GM19324 (cell line): ENCODE data around the gene JADE2.

Source experiments
- ATAC-seq: cut with Tn5 transposase; IDR thresholded peaks from one replicate; pipeline ENCODE4 v1.9.1; 2021; ENCODE audit warnings: mild to moderate bottlenecking, moderate library complexity; ENCODE audit not compliant: unreplicated experiment, low FRiP score

The JADE2 gene

DNA sequence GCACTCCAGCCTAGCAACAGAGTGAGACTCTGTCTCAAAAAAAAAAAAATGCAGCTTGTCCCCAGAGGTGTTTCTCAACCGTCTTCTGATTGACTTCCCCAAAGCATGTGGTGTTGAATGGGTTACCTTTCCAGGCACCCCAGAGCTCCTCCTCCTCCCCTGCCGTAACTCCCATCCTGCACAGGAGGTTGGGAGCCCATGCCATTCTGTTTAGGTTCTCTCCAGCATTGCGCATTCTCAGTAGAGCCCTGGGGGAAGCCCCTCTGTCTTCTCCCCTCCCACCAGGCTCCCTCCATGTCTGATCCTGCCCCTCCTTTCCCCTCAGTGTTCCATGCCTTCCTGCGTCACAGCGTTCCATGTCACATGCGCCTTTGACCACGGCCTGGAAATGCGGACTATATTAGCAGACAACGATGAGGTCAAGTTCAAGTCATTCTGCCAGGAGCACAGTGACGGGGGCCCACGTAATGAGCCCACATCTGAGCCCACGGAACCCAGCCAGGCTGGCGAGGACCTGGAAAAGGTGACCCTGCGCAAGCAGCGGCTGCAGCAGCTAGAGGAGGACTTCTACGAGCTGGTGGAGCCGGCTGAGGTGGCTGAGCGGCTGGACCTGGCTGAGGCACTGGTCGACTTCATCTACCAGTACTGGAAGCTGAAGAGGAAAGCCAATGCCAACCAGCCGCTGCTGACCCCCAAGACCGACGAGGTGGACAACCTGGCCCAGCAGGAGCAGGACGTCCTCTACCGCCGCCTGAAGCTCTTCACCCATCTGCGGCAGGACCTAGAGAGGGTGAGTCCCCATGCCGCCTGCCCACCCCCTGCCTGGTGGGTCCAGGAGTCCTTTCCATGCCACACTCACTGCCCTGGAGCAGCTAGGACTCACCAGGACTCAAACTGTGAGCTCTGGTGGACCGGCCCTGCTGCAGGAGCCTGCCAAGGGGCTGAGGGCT, 40.6 kb downstream of the JADE2 start:
- ATAC-seq: no peak

DNA sequence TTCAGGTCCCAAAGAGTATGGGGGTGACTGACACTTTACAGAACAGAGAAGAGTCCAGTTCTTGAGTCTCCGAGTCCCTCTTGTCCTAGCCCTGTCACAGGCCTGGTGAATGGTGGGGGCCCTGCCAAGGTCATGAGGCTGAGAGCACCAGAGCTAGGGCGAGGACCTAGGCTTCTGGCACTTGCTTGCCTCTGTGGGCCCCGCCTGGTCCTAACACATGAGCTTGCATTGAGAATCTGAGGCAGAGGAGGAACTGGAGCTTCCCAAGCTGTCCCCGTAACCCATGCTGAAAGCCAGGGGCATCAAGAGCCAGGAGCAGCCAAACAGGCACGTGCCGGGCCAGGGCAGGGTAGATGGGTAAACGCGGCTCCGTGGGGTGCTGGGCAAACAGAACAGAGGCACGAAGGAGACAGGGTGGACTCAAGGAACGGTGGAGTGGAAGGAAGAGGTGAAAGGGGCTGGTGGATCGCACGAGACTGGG, 41.3 kb downstream of the JADE2 start:
- no peak for ATAC-seq

DNA sequence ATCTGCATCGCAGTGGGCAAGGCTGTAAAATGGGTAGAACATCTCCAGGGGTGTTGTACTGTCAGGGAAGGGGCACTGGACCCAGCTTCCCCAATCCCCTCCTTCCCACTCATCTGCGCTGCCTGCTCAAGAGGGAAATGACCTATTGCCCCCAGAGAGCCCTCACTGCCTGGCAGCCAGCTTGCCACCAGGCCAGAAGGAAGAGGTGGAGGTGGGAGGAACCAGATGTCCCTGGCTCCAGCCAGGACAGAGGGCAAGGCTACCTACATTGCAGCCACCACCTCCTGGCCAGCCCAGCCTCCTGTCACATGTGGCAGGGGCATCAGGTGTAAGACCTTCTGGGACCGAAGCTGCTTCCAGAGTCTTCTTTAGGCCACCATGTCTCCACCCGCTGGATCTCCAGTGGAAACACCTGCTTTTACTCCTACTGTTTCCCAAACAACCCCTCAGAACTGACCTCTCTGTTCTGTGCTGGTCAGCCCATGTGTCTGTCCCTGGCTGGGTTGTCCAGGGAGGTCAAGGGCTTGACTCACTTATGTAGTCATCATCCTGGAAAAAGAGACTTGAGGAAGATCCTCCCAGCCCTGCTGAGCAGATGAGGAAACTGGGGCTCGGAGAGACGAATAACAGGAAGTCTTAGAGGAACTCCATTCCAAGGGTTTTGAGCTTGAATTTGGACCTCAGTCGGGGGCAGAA, 42.3 kb downstream of the JADE2 start:
- no peak for ATAC-seq

DNA sequence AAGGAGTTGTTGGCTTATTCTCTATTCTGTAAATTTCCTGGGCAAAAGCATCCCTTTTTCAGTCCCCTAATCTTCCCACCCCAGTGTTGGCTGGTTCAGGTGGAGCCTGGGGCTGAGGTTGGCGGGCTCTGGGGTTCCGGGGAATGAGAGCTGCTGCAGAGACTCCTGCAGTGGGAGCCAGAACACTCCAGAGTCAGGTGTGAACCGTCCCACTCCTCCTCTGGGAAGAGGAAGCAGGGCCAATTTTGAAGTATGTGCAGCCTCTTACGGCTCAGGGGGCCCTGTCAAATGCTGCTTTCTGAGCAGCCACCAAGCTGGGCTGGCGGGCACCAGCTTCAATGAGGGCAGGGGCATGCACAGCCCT, 42.8 kb downstream of the JADE2 start:
- ATAC-seq: no peak

DNA sequence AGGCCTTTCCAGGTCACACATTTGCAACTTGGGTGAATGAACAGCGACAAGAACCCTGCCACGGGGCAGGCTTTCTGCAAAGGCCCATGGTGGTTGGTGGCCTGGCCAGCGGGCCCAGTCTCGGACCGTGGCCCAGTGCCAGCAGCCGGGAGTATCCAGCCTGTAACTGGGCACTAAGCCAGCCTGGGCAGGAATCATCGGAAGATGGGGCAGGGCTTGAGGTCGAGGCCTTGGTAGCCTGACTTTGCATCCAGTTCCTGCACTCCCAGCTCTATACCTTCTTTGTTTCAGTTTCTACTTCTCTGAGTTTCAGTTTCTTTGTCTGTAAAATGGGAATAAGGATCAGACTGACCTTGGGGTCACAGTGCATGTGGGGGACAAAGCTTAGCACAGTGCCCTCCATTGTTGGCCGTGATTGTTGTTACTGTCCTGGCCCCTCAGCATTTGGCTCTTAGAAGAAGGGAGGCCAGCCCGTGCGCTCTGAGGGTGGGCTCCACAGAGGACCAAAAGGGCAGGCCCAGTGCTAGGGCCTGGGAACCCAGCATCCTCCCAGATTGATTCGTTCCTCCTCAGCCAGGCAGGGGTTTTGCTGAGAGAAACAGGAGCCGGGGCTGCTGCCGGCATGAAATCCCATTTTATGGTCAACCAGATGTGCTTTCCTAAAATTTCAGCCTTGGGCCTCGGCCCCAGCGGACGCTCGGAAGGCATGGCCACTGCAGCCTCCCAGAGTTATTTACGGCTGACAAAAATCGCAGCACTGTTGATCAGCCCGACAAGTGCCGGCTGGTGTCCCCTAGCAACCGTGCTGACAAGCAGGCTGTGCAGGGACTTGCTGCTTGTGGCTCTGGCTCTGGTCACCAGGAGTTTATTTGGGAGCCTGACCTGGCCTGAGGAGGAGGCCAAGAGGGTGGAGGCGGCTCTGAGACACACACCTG, 43.6 kb downstream of the JADE2 start:
- ATAC-seq: no peak

DNA sequence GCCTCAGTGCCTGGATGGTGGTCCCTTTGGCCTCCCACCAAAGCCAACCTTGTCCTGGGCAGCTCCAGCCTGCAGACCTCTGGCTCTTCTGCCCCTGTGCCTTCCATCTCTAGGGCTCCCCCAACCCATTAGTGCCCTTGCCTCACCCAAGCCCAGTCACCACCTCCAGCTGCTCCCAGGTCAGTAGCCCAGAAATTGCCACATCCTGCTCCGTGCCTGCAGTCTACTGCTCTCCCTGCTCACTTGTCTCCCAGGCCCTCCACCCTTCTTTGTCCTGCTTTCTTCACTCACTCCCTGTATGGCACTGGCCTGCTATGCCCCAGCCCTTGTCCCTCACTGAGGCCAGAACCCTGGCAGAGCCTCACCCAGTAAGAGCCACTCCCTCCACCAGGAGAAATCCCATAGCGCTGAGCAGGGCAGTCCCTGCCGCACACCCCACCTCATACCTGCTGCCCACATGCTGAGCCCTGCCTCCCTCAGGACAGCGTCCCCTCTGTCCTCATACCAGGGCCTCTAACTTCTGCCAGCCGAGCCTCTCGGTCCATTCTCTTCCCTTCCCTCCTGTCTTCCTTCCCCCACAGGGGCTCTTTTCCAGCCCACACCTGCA, 44.4 kb downstream of the JADE2 start:
- ATAC-seq: no peak

DNA sequence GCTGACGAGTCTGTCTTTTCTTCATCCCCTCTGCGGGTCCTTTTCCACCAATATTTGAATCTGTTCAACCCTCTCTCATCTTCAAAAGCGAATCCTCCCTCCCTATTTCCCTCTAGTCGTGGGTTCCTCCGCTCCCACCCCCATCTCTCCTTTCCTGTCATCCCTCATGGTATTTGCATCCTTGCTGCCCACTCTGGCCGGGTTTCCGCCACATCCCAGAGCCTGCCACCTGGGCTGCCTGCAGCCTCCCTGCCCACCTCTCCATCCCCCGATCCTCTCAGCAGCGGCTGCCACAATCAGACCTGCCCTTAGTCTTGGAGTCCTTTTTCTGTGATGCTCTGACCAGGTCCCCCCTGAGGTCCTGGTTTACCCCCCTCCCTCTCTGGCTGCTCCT, 44.9 kb downstream of the JADE2 start:
- ATAC-seq: no peak

DNA sequence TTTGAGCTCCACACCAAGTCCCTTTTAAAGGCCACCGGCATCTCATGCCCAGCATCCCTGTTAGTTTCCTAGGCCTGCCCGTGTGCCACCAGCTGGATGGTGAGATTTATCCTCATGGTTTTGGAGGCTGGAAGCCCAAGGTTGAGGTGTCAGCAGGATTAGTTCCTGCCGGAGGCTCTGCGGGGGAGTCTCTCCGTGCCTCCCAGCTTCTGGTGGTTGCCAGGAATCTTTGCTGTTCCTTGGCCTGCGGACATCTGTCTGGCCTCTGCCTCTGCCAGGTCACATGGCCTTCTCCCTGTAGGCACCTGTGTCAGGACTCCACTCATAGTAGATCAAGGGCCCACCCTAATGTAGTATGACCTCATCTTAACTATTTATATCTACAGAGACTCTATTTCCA, 45.4 kb downstream of the JADE2 start:
- ATAC-seq: no peak

DNA sequence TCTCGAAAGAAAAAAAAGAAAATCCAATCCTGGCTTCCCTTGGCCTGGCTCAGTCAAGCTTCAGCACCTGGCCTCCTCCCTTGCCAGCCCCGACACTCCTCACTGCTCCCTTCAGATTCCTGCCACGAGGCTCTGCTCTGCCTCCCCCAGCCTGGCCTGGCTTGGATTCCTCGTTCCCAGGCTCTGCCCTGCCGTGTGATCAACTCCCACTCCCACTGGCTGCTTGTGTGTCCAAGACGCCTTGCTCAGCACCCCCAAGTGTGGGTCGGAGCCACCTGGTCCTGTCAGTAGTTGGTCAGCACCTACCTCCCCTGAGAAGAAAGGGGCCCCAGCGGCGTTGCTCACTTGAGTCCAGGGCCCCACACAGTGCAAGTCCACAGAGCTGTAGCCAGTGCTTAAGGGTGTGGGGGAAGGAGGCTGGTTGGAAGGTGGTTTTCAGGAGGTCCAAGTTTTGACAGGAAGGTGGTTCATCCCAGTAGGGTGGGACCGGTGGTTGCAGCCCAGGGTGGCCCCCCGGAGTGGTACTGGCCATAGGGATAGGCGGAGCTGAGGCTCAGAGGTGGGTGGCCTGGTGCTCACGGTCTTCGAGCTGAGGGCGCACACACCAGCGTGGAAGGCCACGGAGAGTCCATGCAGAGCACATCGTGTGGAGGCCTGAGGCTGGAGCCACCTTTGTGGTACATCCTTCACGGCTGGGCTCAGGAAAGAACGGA, 46.4 kb downstream of the JADE2 start:
- ATAC-seq: no peak

DNA sequence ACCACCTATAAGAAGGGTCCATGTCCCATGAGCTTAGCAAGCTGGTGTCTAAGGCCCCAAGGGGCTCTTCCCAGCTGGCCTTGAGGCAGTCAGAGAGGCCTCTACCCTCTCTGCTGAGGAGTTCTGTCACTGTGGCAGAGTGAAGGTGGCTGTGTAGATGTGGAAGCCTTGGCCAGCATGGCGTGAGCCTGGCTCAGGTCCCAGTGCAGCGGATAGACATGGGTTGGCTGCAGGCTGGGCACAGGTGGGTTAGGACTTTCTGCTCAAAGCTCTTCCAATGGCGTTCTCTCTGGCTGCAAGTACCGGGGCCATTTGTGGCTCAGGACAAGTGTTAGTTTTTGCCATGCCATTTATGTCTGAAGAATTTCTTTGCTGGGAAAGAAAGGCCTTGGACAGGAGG, 47.3 kb downstream of the JADE2 start:
- no peak for ATAC-seq

DNA sequence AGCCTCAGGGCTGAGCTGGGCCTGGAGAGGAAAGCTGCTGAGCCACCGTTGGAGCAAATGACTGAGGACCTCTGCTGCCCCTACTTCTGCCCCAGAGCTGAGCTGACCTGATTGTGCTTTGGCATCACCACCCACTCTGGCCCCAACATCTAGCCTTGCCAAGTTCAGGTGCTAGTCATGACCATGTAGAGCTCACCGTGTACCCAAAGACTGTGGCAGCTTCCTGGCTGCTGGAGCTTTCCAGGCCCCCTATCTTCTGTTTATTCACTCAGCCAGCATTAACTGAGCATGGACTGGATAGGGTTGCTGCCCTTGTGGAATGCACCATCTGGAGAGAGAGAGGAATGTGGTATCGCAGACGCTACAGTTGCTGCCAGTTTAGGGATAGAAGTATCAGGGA, 49.1 kb downstream of the JADE2 start:
- ATAC-seq: no peak

DNA sequence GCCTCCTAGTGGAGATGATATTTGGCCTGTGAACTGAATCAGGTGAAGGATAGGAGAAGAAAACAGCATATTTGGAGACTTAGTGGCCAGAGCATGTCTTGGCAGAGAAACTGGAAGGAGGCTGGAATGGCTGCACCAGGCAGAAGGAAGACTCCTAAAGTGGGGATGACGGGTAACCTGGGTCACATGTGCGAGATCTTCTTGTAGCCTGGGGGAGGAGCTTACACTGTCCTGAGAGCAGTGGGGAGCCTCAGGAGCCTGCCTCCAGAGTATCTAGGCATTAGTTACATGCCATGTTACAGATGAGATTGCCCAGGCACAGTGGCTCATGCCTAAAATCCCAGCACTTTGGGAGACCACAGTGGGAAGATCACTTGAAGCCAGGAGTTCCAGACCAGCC, 49.8 kb downstream of the JADE2 start:
- no peak for ATAC-seq

DNA sequence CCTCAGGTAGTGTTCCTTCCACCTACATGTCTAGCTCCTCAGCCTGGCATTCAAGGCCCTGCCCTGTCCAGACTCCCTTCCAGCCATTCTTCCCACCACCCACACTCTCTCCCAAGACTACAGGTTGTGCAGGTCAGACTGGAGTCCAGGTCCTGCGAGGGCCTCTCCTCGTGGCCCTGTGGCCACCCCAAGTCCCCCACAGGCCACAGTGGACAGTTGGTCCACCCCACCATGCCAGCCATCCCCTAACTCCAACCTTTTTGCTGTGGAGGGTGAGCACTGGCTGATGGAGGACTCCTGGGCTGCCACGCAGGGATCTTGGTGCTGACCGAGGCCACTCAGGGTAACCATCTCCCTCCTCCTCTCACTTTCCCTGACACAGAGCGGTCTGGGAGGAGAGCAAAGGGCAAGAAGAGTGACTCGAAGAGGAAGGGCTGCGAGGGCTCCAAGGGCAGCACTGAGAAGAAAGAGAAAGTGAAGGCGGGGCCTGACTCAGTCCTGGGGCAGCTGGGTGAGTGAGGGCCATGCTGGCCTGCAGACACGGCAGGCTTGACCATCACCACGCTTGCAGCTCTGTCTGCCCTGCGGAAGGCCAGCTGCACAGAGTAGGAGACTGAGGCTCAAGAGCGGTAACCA, 51.0 kb downstream of the JADE2 start:
- ATAC-seq: no peak

DNA sequence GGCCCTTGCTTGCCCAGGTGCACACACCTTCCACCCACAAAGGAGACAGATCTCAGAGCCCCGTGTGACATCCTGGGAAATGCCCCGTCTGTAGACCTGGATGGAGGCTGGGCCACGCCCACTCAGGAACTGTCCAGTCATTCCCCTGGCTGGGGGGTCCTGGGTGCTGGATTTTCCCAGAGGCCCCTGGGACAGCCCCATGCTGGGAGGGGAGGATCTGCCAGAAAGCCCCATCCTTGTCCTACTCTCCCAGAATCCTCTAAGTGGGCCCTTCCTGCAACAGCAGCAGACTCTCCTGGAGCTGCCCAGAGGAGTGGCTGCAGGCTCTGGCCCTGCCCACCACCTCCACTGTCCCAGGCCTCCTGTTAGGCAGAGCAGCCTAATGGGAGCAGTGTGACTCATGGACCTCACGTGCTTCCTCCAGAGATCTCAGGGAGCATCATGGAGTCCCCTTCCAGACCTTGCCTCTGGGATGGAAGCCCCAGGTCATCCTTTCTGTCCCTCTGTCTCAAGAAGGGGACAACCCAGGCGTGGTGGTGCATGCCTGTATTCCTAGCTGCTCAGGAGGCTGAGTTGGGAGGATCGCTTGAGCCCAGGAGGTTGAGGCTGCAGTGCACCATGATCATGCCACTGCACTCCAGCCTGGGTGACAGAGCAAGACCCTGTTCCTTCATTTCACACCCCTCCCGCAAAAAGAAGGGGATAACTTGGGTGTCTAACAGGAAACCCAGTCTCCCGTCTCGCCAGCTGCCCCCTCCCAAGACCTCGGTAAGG, 51.7 kb downstream of the JADE2 start:
- ATAC-seq: no peak

DNA sequence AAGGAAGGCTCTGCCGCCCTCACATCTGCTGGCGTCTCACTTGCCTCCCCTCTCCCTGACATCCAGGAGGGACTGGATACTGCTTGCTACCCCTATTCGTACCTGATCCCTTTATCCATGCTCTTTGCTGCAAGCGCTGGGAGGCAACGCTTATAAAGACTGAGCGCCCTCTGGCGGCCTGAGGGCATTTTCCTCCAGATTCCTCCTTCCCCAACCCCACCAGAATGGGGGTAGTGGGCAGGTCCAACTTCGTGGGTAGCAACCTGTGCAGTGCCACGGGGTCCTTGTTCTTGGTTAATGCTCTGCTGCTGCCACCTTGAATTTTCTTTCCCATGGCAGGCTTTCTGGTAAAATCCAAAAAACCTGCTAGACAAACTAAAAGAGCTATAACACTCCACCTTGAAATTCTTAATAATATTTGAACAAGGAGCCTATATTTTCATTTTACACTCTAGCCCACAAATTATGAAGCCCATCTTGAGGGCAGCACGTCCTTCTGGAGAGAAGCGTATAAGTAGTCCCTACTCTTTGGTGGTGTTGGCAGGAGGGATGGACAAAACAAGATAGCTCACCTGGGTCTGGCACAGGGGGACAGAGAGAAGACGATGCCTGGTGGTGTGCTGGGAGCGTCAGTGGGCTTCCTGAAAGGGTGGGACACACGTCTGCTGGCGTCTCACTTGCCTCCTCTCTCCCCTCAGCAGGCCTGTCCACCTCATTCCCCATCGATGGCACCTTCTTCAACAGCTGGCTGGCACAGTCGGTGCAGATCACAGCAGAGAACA, 52.5 kb downstream of the JADE2 start:
- no peak for ATAC-seq

DNA sequence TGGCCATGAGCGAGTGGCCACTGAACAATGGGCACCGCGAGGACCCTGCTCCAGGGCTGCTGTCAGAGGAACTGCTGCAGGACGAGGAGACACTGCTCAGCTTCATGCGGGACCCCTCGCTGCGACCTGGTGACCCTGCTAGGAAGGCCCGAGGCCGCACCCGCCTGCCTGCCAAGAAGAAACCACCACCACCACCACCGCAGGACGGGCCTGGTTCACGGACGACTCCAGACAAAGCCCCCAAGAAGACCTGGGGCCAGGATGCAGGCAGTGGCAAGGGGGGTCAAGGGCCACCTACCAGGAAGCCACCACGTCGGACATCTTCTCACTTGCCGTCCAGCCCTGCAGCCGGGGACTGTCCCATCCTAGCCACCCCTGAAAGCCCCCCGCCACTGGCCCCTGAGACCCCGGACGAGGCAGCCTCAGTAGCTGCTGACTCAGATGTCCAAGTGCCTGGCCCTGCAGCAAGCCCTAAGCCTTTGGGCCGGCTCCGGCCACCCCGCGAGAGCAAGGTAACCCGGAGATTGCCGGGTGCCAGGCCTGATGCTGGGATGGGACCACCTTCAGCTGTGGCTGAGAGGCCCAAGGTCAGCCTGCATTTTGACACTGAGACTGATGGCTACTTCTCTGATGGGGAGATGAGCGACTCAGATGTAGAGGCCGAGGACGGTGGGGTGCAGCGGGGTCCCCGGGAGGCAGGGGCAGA, 53.3 kb downstream of the JADE2 start:
- ATAC-seq: no peak

DNA sequence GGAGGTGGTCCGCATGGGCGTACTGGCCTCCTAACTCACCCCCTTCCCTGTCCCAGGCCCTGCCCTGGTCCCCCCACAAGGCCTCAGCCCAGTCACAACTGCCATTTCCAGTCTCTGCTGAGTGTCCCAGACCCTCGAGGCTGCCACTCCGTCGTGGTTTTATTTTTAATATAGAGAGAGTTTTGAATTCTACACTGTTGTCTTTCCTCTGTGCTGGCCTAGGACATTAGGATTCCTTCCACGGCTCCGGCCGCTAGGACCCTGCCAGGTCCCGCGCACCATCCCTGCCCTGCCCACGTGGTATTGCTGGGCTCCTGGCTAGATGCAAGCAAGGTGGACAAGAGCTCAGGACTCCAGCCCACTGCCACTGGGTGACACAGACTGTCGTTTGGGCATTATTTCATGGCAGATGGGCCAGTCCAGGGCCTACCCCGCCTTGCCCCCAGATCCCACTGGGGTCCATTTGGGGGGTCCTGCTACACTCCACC, 53.9 kb downstream of the JADE2 start:
- ATAC-seq: no peak
